ENCODE results near the gene ZXDC.

DNA sequence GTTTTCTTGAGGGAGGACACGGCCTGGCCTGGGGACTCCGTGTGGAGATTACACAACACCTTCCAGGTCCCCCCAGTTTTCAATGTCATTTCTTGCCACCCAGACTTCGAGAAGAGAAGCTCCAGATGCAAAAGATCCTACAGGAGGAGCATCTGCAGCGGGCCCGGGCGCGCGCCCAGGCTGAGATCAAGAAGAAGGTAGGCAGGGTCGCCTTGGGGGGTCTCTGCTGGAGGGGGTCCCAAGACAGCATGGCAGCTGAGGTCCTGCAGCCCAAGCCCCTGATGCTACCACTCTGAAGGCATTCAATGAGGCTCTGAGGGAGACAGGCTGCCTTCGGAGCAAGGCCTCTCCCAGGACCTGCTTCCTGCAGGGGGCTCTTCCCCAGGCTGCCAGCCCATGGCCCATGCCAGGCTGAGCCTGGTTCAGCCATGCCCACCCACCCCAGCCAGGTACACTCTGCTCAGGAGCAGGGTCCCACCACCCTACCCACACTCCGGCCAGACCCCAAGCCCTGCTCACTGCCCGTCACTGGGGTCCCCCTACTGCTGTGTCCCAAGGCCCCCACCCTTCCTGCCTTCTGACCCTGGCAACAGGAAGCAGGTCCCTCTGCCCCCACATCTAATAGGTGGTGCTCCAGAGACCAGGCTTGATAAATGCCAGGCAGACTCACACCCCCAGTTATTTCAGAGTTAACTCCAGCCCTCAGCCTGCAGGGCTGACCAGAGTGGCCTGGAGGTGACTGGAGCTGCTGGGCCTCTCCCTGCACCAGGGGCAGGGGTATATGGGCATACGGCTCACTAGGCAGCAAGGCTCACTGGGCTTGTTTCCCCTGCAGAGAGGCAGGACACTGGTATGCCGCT lies 40.0 kb downstream of the ZXDC start:
- no peak for TF ChIP-seq CTCF (conservative IDR thresholded peaks at IDR 0.05; ENCODE audit: low read depth, low read length)
- no peak for TF ChIP-seq EZH2 (IDR thresholded peaks at IDR 0.05; ENCODE audit: borderline replicate concordance, low read depth, low read length, poor library complexity, severe bottlenecking)
